Jurkat, Clone E6-1 (cell line): ENCODE data around the gene OR5AR1. TPM values are rescaled to one million over a fixed set of nuclear protein-coding genes. Genes with fewer than 3 reads are reported as not detected.
"Not testable (repeated sequence)": the region's sequence is repeated elsewhere in the genome, so short reads cannot be mapped to it uniquely, and the experiment has no call there.

Experiments used
- DNase-seq: peaks from one replicate; pipeline ENCODE4 v3.0.0-alpha.2; 2011; ENCODE audit warnings: low read depth, low spot score
- H3K4me3 ChIP-seq: 2 replicates; pipeline ENCODE4 v1.5.1; 2011; ENCODE audit warnings: mild to moderate bottlenecking, low read length, control low read depth, moderate library complexity
- polyA plus RNA-seq: library from polyadenylated mRNA; unstranded; fragments of >200 nt; gene quantifications from one replicate; pipeline ENCODE4 v1.2.1, GENCODE V29; 2012; ENCODE audit warnings: missing spikeins; ENCODE audit not compliant: insufficient read length, insufficient read depth

OR5AR1 gene
- not detected for polyA plus RNA-seq

- DNase-seq: no peak
- no peak within 1 kb of the TSS for H3K4me3 ChIP-seq
Observed at GRCh38 chr11:56663386-56663785, at the start of gene OR5AR1. Gene OR5AR1 (plus strand): TSS chr11:56663686. CDS start chr11:56663686, 0 bp downstream.

- H3K4me3 ChIP-seq: no peak overlapping the region
- peak; percentile 37 for DNase-seq
Observed at GRCh38 chr11:56624661-56625110, 38.8 kb upstream of the OR5AR1 start.

- DNase-seq: no peak
- H3K4me3 ChIP-seq: no peak overlapping the region
Observed at GRCh38 chr11:56625946-56626345, 37.5 kb upstream of the OR5AR1 start.

- DNase-seq: no peak
Observed at GRCh38 chr11:56632329-56632728, 31.2 kb upstream of the OR5AR1 start.

GRCh38 chr11:56636861-56637260 lies 26.6 kb upstream of the OR5AR1 start:
- no peak overlapping the region for H3K4me3 ChIP-seq
- DNase-seq: no peak

More at GRCh38 chr11:56632329-56632728, 31.2 kb upstream of the OR5AR1 start:
- H3K4me3 ChIP-seq: no peak overlapping the region

- H3K4me3 ChIP-seq: no peak overlapping the region
- no peak for DNase-seq
Observed at GRCh38 chr11:56637500-56637899, 26.0 kb upstream of the OR5AR1 start.

- no peak within 1 kb of the TSS for H3K4me3 ChIP-seq
- DNase-seq: no peak
Observed at GRCh38 chr11:56642339-56642738, 21.1 kb upstream of the OR5AR1 start, which contains the start of gene OR5AP2. Gene OR5AP2 (minus strand): TSS chr11:56642439. CDS start chr11:56642439, 0 bp downstream.

- H3K4me3 ChIP-seq: no peak overlapping the region
- no peak for DNase-seq
Observed at GRCh38 chr11:56659755-56660154, 3.7 kb upstream of the OR5AR1 start.

- H3K4me3 ChIP-seq: no peak overlapping the region
- DNase-seq: no peak
Observed at GRCh38 chr11:56670984-56671383, 7.5 kb downstream of the OR5AR1 start.

GRCh38 chr11:56688554-56689100 lies 25.1 kb downstream of the OR5AR1 start:
- no peak overlapping the region for H3K4me3 ChIP-seq

GRCh38 chr11:56691179-56691578 lies 27.7 kb downstream of the OR5AR1 start:
- not testable (repeated sequence) for DNase-seq

More at GRCh38 chr11:56688554-56689100, 25.1 kb downstream of the OR5AR1 start:
- no peak for DNase-seq

GRCh38 chr11:56693428-56693827 lies 29.9 kb downstream of the OR5AR1 start:
- H3K4me3 ChIP-seq: no peak overlapping the region
- no peak for DNase-seq

More at GRCh38 chr11:56691179-56691578, 27.7 kb downstream of the OR5AR1 start:
- not testable (repeated sequence) for H3K4me3 ChIP-seq

- no peak for DNase-seq
- no peak within 1 kb of the TSS for H3K4me3 ChIP-seq
Observed at GRCh38 chr11:56698795-56699194, 35.3 kb downstream of the OR5AR1 start, which contains the start of gene OR9G1. Gene OR9G1 (plus strand): TSS chr11:56699095. CDS start chr11:56700388, 1,293 bp downstream.

- H3K4me3 ChIP-seq: no peak overlapping the region
- DNase-seq: peak; percentile 40
Observed at GRCh38 chr11:56700242-56700913, 36.9 kb downstream of the OR5AR1 start.

- no peak overlapping the region for H3K4me3 ChIP-seq
- DNase-seq: no peak
Observed at GRCh38 chr11:56700914-56701485, 37.5 kb downstream of the OR5AR1 start.

GRCh38 chr11:56705784-56706396 lies 42.4 kb downstream of the OR5AR1 start:
- peak; percentile 49 for DNase-seq
- no peak overlapping the region for H3K4me3 ChIP-seq

GRCh38 chr11:56706486-56706885 lies 43.0 kb downstream of the OR5AR1 start:
- H3K4me3 ChIP-seq: no peak overlapping the region
- DNase-seq: peak; percentile 17

- H3K4me3 ChIP-seq: no peak overlapping the region
- no peak for DNase-seq
Observed at GRCh38 chr11:56714206-56714605, 50.7 kb downstream of the OR5AR1 start.
